Measurements from ENCODE around the gene NCKAP5L. TPM values are rescaled to one million over a fixed set of nuclear protein-coding genes. Genes with fewer than 3 reads are reported as not detected.

NCKAP5L gene
- polyA plus RNA-seq, 3 donors = 3.7 to 14.9 (median 6.8) TPM

GRCh38 chr12:49744363-49744885 is 83.8 kb downstream of the NCKAP5L start:
- Mint-ChIP-seq H3K27ac (peak overlapping the region in 5 of 7 donors; percentile 2 to 73 (median 11)), H3K4me3 (no peak overlapping the region), H3K36me3 (peaks cover 15 to 24% of the 10 kb centered on the region in 2 donors), H3K9me3 (peaks cover 0 to 2% (median 0%) of the 10 kb centered on the region in 7 donors), H3K27me3 (ENCODE audit: low read depth in 3 of 3) (no peaks in the 10 kb centered on the region), H3K4me1 (peaks cover 36% of the 10 kb centered on the region)
- Histone ChIP-seq H3K4me2 (replicated peaks; ENCODE audit: extremely low read depth, low read length, poor library complexity, severe bottlenecking) (no peak overlapping the region), H3K27me3 (ENCODE audit: control insufficient read depth in 2 of 2, insufficient read depth in 2 of 2, low read length in 2 of 2) (no peaks in the 10 kb centered on the region), H3K4me3 (replicated peaks in 1 of 3; ENCODE audit: low read depth in 2 of 3, low read length in 3 of 3) (no peak overlapping the region), H3K79me2 (ENCODE audit: insufficient read depth, low read length) (peaks cover 78% of the 10 kb centered on the region), H3K9ac (ENCODE audit: insufficient read depth, low read length, poor library complexity, severe bottlenecking) (no peak overlapping the region), H3K36me3 (replicated peaks in 1 of 2; ENCODE audit: control insufficient read depth in 1 of 2, insufficient read depth in 2 of 2, low read length in 2 of 2) (peaks cover 15 to 25% of the 10 kb centered on the region in 2 donors), H3K9me3 (replicated peaks in 1 of 2; ENCODE audit: control insufficient read depth in 1 of 2, insufficient read depth in 1 of 2, low read length in 2 of 2) (no peaks in the 10 kb centered on the region), H3K27ac (ENCODE audit: low read depth in 1 of 2, low read length in 2 of 2) (peak overlapping the region in 1 of 2 donors; percentile 62), H4K20me1 (ENCODE audit: insufficient read depth, low read length) (peaks cover 78% of the 10 kb centered on the region), H3K4me1 (ENCODE audit: control insufficient read depth in 1 of 2, insufficient read depth in 2 of 2, low read length in 2 of 2) (peaks cover 24 to 42% of the 10 kb centered on the region in 2 donors), H2AFZ (ENCODE audit: insufficient read depth, low read depth, low read length, poor library complexity, severe bottlenecking) (no peak overlapping the region)
- no peak for DNase-seq
- 83% methylated on average over 2 of the region's 3 CpGs for WGBS (ENCODE audit: insufficient coverage)
- intact Hi-C loops (cut with micrococcal nuclease) = loop anchor here in 1 of 2 donors (5.0 kb wide), 1 partner anchor 37 kb away; the partner anchor contains the start of gene FMNL3
- no peak for TF ChIP-seq CTCF (IDR thresholded peaks at IDR 0.05)

- Mint-ChIP-seq H3K27me3 (ENCODE audit: low read depth in 3 of 3) (peaks cover 0 to 2% (median 2%) of the 10 kb centered on the region in 3 donors), H3K9me3 (peaks cover 0 to 2% (median 0%) of the 10 kb centered on the region in 7 donors), H3K4me3 (peak overlapping the region; percentile 95 to 99), H3K4me1 (peaks cover 36% of the 10 kb centered on the region), H3K27ac (peak overlapping the region; percentile 99 to 100 (median 100)), H3K36me3 (peaks cover 12 to 18% of the 10 kb centered on the region in 2 donors)
- Histone ChIP-seq H3K4me1 (ENCODE audit: control insufficient read depth in 1 of 2, insufficient read depth in 2 of 2, low read length in 2 of 2) (peaks cover 24 to 38% of the 10 kb centered on the region in 2 donors), H3K79me2 (ENCODE audit: insufficient read depth, low read length) (peaks cover 55% of the 10 kb centered on the region), H3K4me2 (replicated peaks; ENCODE audit: extremely low read depth, low read length, poor library complexity, severe bottlenecking) (peak overlapping the region; percentile 74), H3K9ac (ENCODE audit: insufficient read depth, low read length, poor library complexity, severe bottlenecking) (peak overlapping the region; percentile 97), H3K9me3 (replicated peaks in 1 of 2; ENCODE audit: control insufficient read depth in 1 of 2, insufficient read depth in 1 of 2, low read length in 2 of 2) (no peaks in the 10 kb centered on the region), H4K20me1 (ENCODE audit: insufficient read depth, low read length) (peaks cover 54% of the 10 kb centered on the region), H3K36me3 (replicated peaks in 1 of 2; ENCODE audit: control insufficient read depth in 1 of 2, insufficient read depth in 2 of 2, low read length in 2 of 2) (peaks cover 11 to 13% of the 10 kb centered on the region in 2 donors), H3K27ac (ENCODE audit: low read depth in 1 of 2, low read length in 2 of 2) (peak overlapping the region; percentile 94 to 98), H2AFZ (ENCODE audit: insufficient read depth, low read depth, low read length, poor library complexity, severe bottlenecking) (peak overlapping the region; percentile 3), H3K4me3 (replicated peaks in 1 of 3; ENCODE audit: low read depth in 2 of 3, low read length in 3 of 3) (peak overlapping the region; percentile 62 to 88 (median 65)), H3K27me3 (ENCODE audit: control insufficient read depth in 2 of 2, insufficient read depth in 2 of 2, low read length in 2 of 2) (no peaks in the 10 kb centered on the region)
- 0% methylated on average over 33 of the region's 35 CpGs for WGBS (ENCODE audit: insufficient coverage)
- intact Hi-C loops (cut with micrococcal nuclease) = loop anchor here in 1 of 2 donors (5.0 kb wide), 1 partner anchor 35 kb away; the partner anchor contains the start of gene FMNL3
- peak; percentile 94 to 96 (median 95) for DNase-seq
- TF ChIP-seq CTCF (IDR thresholded peaks at IDR 0.05) = no peak
Measured at GRCh38 chr12:49741882-49742620, 86.2 kb downstream of the NCKAP5L start.

Small RNA genes lying within 50 kb of the gene (small RNA-seq; reads per million reads assigned to genes)
- not detected for gene LSM6P2 (ENCODE audit: insufficient read length, low read depth)

Other genes starting within 250 kb of the NCKAP5L start
- gene FAM186B, start 222.8 kb downstream of the NCKAP5L start, polyA plus RNA-seq = not detected
- 1 to 10 TPM in 1 of 3 donors, under 1 TPM in 2; 0.14 to 1.3 (median 0.57) TPM for gene PRPF40B, start 204.9 kb downstream of the NCKAP5L start, polyA plus RNA-seq
- 1 to 10 TPM; 1.5 to 5.4 (median 1.7) TPM for gene FMNL3, start 121.0 kb downstream of the NCKAP5L start, polyA plus RNA-seq
- 1,000 to 10,000 TPM in 2 of 3 donors, 100 to 1,000 TPM in 1; 315 to 1,453 (median 1,396) TPM for gene TMBIM6, start 86.9 kb downstream of the NCKAP5L start, polyA plus RNA-seq
- 1 to 10 TPM in 2 of 3 donors, under 1 TPM in 1; 0.71 to 1.2 (median 1.0) TPM for gene BCDIN3D, start 14.7 kb upstream of the NCKAP5L start, polyA plus RNA-seq
- gene FAIM2, start 75.5 kb upstream of the NCKAP5L start, polyA plus RNA-seq = not detected
- gene AQP2, start 122.3 kb upstream of the NCKAP5L start, polyA plus RNA-seq = not detected
- gene AQP5, start 133.5 kb upstream of the NCKAP5L start, polyA plus RNA-seq = not detected
- under 1 TPM in 1 of 3 donors, not detected in 2; 0.04 TPM for gene AQP6, start 144.5 kb upstream of the NCKAP5L start, polyA plus RNA-seq
- 1 to 10 TPM; 3.1 to 5.4 (median 3.6) TPM for gene RACGAP1, start 197.1 kb upstream of the NCKAP5L start, polyA plus RNA-seq
- gene ASIC1, start 229.2 kb upstream of the NCKAP5L start, polyA plus RNA-seq = not detected

All from CD14-positive monocyte (primary cell).